ENCODE measurements around the gene DPYSL4.
"Not testable (repeated sequence)": the region's sequence is repeated elsewhere in the genome, so short reads cannot be mapped to it uniquely, and the experiment has no call there.

Gene DPYSL4

DNA sequence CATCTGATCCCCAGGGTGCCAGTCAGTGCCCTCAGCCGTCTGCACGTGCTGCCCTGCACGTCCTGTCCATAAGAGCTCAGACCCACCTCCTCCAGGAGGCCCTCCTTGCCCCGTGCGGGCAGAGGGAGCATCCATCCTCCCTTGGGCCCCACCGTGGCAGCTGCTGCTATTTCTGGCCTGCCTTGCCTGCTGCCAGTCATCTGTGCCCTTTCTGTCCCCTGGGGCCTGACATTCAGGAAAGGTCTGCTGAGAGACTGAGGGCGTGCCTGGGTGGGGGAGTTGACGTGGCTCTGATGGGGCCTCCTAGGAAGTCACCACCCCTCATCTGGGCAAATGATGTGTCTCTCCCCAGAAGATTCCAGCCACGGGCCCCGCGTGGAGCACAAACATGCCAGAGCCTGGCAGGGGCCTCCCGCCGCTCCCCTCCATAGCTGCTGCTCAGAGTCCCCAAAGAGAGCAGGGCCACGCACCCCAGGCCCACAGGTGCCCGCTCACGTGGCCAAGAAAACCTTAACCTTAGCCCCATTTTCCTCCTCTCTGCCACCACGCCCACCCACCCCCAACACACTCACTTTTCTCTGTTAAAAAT is 21.8 kb downstream of the DPYSL4 start:
- H3K36me3 ChIP-seq (ENCODE audit: insufficient read depth, low read length): no peaks in the 10 kb centered on the region
- H3K27ac ChIP-seq (ENCODE audit: low read depth, low read length): no peak overlapping the region
- H3K9ac ChIP-seq (ENCODE audit: low read length): no peak overlapping the region
- H3K4me3 ChIP-seq (ENCODE audit: low read depth in 1 of 2, low read length in 2 of 2): no peak overlapping the region
- no peaks in the 10 kb centered on the region for H3K4me1 ChIP-seq (ENCODE audit: insufficient read depth, low read length)
- no peaks in the 10 kb centered on the region for H3K27me3 ChIP-seq (ENCODE audit: control insufficient read depth in 1 of 2, insufficient read depth in 2 of 2, low read length in 2 of 2)
- no peaks in the 10 kb centered on the region for H3K9me3 ChIP-seq (ENCODE audit: low read length)

DNA sequence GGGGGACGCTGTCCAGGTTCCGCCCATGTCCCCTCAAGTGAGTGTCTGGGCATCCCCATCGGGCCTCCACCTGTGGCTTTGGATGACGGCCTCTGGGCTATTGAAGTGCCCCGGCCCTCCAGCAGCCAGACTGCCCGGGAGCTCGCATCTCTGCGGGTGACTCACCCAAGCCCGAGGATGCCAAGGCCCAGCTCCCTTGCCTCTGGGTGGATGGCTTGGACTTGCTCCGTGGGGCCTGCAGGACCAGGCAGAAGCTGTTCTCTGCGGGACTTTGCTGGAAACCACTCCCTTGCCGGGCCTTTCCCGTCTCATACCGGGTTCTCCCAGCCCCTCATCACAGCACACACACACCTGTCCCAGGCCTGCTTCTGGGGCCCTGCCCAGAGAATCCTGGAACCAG is 22.4 kb downstream of the DPYSL4 start:
- Histone ChIP-seq H3K9ac (ENCODE audit: low read length) (no peak overlapping the region), H3K4me1 (ENCODE audit: insufficient read depth, low read length) (no peaks in the 10 kb centered on the region), H3K36me3 (ENCODE audit: insufficient read depth, low read length) (no peaks in the 10 kb centered on the region), H3K27me3 (ENCODE audit: control insufficient read depth in 1 of 2, insufficient read depth in 2 of 2, low read length in 2 of 2) (no peaks in the 10 kb centered on the region), H3K4me3 (ENCODE audit: low read depth in 1 of 2, low read length in 2 of 2) (no peak overlapping the region), H3K9me3 (ENCODE audit: low read length) (no peaks in the 10 kb centered on the region), H3K27ac (ENCODE audit: low read depth, low read length) (no peak overlapping the region)

- no peak overlapping the region for H3K4me3 ChIP-seq (ENCODE audit: low read depth in 1 of 2, low read length in 2 of 2)
- no peak overlapping the region for H3K27ac ChIP-seq (ENCODE audit: low read depth, low read length)
- no peaks in the 10 kb centered on the region for H3K27me3 ChIP-seq (ENCODE audit: control insufficient read depth in 1 of 2, insufficient read depth in 2 of 2, low read length in 2 of 2)
- no peaks in the 10 kb centered on the region for H3K9me3 ChIP-seq (ENCODE audit: low read length)
- H3K4me1 ChIP-seq (ENCODE audit: insufficient read depth, low read length): no peaks in the 10 kb centered on the region
- H3K36me3 ChIP-seq (ENCODE audit: insufficient read depth, low read length): no peaks in the 10 kb centered on the region
- no peak overlapping the region for H3K9ac ChIP-seq (ENCODE audit: low read length)
Measured at GRCh38 chr10:132209978-132210530, 23.3 kb downstream of the DPYSL4 start.

DNA sequence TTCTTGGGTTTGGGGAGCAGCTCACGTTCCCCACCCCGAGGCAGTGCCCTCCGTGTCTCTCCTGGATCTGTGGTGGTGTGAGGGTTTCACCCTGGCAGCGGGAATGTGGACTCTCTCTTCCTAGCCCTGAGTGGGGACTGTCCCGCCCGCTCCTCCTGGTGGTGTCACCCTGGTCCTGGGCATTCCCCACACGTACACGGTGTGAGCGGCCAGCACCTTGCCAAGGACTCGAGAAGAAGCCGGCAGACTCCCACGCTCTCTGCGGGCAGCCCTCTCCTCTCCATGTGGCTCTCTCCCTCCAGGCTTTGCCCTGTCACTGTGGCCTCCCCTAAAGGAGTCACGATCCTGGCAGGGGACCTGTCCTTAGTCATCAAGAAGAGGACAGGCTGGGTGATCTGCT is 24.0 kb downstream of the DPYSL4 start:
- Histone ChIP-seq H3K27ac (ENCODE audit: low read depth, low read length) (no peak overlapping the region), H3K4me3 (ENCODE audit: low read depth in 1 of 2, low read length in 2 of 2) (no peak overlapping the region), H3K27me3 (ENCODE audit: control insufficient read depth in 1 of 2, insufficient read depth in 2 of 2, low read length in 2 of 2) (no peaks in the 10 kb centered on the region), H3K36me3 (ENCODE audit: insufficient read depth, low read length) (no peaks in the 10 kb centered on the region), H3K9ac (ENCODE audit: low read length) (no peak overlapping the region), H3K9me3 (ENCODE audit: low read length) (no peaks in the 10 kb centered on the region), H3K4me1 (ENCODE audit: insufficient read depth, low read length) (no peaks in the 10 kb centered on the region)

DNA sequence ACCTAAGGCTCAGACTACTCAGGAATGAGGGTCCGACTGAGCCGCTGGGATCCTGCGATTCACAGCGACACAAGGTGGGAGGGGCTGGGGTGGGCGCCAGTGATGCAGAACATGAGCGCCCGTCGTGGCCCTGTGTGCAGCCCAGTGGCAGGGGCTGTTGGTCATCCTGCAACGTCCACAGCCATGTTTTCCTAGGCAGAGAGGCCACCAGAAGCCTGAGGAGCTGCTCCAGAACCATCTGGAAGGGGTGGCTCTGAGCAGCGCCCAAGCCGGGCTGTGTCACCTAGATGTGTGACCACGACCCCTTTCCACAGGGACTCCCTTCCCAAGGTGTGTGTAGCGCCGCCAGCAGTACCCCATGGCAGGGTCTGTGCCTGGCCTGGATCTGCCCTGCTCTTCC is 24.5 kb downstream of the DPYSL4 start:
- H3K4me3 ChIP-seq (ENCODE audit: low read depth in 1 of 2, low read length in 2 of 2): no peak overlapping the region
- H3K36me3 ChIP-seq (ENCODE audit: insufficient read depth, low read length): no peaks in the 10 kb centered on the region
- H3K9ac ChIP-seq (ENCODE audit: low read length): no peak overlapping the region
- no peaks in the 10 kb centered on the region for H3K4me1 ChIP-seq (ENCODE audit: insufficient read depth, low read length)
- no peaks in the 10 kb centered on the region for H3K27me3 ChIP-seq (ENCODE audit: control insufficient read depth in 1 of 2, insufficient read depth in 2 of 2, low read length in 2 of 2)
- H3K27ac ChIP-seq (ENCODE audit: low read depth, low read length): no peak overlapping the region
- H3K9me3 ChIP-seq (ENCODE audit: low read length): no peaks in the 10 kb centered on the region

DNA sequence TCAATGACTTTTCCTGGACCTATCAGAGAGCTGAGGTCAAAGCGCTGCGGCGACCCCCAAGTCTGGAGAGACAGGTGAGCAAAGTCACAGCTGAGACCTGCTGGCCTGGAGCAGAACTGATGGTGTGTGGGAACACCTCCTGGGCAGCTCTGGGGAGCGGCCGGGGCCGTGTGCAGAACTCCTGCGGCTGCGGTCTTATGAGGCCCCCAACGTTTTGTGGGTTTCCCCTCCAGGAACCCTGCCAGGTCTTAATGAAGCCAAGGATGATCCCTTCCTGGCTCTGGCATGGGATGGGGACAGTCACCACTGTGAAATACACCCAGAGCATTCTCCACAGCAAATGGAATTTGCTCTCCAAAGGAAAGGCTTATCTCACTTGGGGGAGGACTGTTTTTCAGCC is 26.1 kb downstream of the DPYSL4 start:
- Histone ChIP-seq H3K27ac (ENCODE audit: low read depth, low read length) (no peak overlapping the region), H3K36me3 (ENCODE audit: insufficient read depth, low read length) (no peaks in the 10 kb centered on the region), H3K4me1 (ENCODE audit: insufficient read depth, low read length) (no peaks in the 10 kb centered on the region), H3K9ac (ENCODE audit: low read length) (no peak overlapping the region), H3K9me3 (ENCODE audit: low read length) (no peaks in the 10 kb centered on the region), H3K4me3 (ENCODE audit: low read depth in 1 of 2, low read length in 2 of 2) (no peak overlapping the region), H3K27me3 (ENCODE audit: control insufficient read depth in 1 of 2, insufficient read depth in 2 of 2, low read length in 2 of 2) (no peaks in the 10 kb centered on the region)

GRCh38 chr10:132213917-132214316 is 27.2 kb downstream of the DPYSL4 start:
- Histone ChIP-seq H3K27ac (ENCODE audit: low read depth, low read length) (no peak overlapping the region), H3K9ac (ENCODE audit: low read length) (no peak overlapping the region), H3K9me3 (ENCODE audit: low read length) (no peaks in the 10 kb centered on the region), H3K27me3 (ENCODE audit: control insufficient read depth in 1 of 2, insufficient read depth in 2 of 2, low read length in 2 of 2) (no peaks in the 10 kb centered on the region), H3K4me1 (ENCODE audit: insufficient read depth, low read length) (no peaks in the 10 kb centered on the region), H3K4me3 (ENCODE audit: low read depth in 1 of 2, low read length in 2 of 2) (no peak overlapping the region), H3K36me3 (ENCODE audit: insufficient read depth, low read length) (no peaks in the 10 kb centered on the region)

- H3K4me1 ChIP-seq (ENCODE audit: insufficient read depth, low read length); H3K36me3 ChIP-seq (ENCODE audit: insufficient read depth, low read length); H3K27me3 ChIP-seq (ENCODE audit: control insufficient read depth in 1 of 2, insufficient read depth in 2 of 2, low read length in 2 of 2); H3K9ac ChIP-seq (ENCODE audit: low read length); H3K27ac ChIP-seq (ENCODE audit: low read depth, low read length); H3K9me3 ChIP-seq (ENCODE audit: low read length); H3K4me3 ChIP-seq (ENCODE audit: low read depth in 1 of 2, low read length in 2 of 2): not testable (repeated sequence)
Measured at GRCh38 chr10:132216441-132216840, 29.7 kb downstream of the DPYSL4 start.

DNA sequence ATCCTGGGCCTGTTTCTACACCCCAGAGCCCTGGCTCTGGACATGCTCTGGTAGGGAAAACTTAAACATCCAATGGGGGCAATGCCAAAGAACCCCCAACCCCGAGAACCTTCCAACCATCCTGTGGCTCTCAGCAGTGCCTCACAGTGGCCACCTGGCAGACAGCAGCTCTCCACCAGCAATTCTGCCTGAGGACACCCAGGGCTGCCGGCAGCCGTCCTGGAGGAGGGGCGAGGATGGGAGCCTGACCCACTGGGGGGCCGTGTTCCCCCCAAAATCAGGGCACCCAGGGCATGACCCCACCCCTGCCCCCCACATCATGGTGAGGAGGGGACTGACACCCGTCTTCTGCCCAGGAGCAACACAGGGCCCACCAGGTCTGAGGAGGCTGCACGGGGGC is 32.7 kb downstream of the DPYSL4 start:
- H3K36me3 ChIP-seq (ENCODE audit: insufficient read depth, low read length): no peaks in the 10 kb centered on the region
- peaks cover 6% of the 10 kb centered on the region for H3K4me1 ChIP-seq (ENCODE audit: insufficient read depth, low read length)
- no peak overlapping the region for H3K4me3 ChIP-seq (ENCODE audit: low read depth in 1 of 2, low read length in 2 of 2)
- H3K9me3 ChIP-seq (ENCODE audit: low read length): no peaks in the 10 kb centered on the region
- no peaks in the 10 kb centered on the region for H3K27me3 ChIP-seq (ENCODE audit: control insufficient read depth in 1 of 2, insufficient read depth in 2 of 2, low read length in 2 of 2)
- H3K9ac ChIP-seq (ENCODE audit: low read length): no peak overlapping the region
- H3K27ac ChIP-seq (ENCODE audit: low read depth, low read length): no peak overlapping the region

DNA sequence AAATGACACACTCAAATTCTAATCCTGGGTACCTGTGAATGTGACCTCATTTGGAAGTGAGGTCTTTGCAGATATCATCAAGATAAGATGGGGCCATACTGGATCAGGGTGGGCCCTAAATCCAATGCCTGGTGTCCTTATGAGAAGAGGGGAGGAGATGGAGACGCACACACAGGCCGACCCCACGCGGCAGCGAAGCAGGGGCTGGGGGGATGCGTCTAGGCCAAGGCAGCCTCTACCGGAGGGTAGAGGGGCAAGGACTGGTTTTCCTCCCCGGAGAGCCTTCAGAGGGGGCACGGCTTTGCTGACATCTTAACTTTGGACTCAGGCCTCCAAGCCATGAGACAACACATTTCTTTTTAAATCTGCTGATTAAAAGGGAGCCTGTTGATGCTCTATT is 33.3 kb downstream of the DPYSL4 start:
- H3K9ac ChIP-seq (ENCODE audit: low read length): no peak overlapping the region
- H3K4me3 ChIP-seq (ENCODE audit: low read depth in 1 of 2, low read length in 2 of 2): no peak overlapping the region
- no peaks in the 10 kb centered on the region for H3K9me3 ChIP-seq (ENCODE audit: low read length)
- H3K27ac ChIP-seq (ENCODE audit: low read depth, low read length): no peak overlapping the region
- no peaks in the 10 kb centered on the region for H3K27me3 ChIP-seq (ENCODE audit: control insufficient read depth in 1 of 2, insufficient read depth in 2 of 2, low read length in 2 of 2)
- peaks cover 6% of the 10 kb centered on the region for H3K4me1 ChIP-seq (ENCODE audit: insufficient read depth, low read length)
- H3K36me3 ChIP-seq (ENCODE audit: insufficient read depth, low read length): no peaks in the 10 kb centered on the region

DNA sequence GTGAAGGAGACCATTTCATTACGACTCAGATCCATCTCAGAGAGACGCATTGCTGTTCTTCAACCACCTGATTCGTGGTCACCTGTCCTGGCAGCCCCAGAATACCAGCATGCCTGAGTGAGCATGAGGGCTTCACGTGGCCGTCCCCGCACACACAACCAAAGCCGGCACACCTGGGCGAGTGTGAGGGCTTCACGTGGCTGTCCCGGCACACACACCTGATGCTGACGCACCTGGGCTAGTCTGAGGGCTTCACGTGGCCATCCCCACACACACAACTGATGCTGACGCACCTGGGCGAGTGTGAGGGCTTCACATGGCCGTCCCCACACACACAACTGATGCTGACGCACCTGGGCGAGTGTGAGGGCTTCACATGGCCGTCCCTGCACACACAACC is 34.2 kb downstream of the DPYSL4 start:
- not testable (repeated sequence) for H3K36me3 ChIP-seq (ENCODE audit: insufficient read depth, low read length); H3K9me3 ChIP-seq (ENCODE audit: low read length); H3K27me3 ChIP-seq (ENCODE audit: control insufficient read depth in 1 of 2, insufficient read depth in 2 of 2, low read length in 2 of 2); H3K9ac ChIP-seq (ENCODE audit: low read length); H3K27ac ChIP-seq (ENCODE audit: low read depth, low read length); H3K4me1 ChIP-seq (ENCODE audit: insufficient read depth, low read length); H3K4me3 ChIP-seq (ENCODE audit: low read depth in 1 of 2, low read length in 2 of 2)

DNA sequence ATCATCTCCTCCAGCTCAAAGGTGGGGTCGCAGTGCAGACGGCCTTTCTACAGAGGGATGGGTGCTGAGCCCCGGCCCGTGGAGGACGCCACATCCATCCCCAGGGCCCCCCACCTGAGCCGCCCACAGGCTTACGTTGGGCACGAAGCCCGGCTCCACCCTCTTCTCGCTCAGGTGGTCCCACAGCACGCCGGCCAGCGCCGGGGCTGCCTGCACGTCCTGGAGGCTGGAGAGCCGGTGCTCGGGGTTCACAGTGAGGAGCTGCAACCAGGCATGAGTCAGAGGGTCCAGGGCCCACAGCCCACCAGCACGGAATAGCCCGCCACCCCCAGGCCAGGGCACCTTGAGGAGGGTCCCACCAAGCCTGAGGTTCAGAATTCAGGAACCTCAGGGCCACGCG is 36.0 kb downstream of the DPYSL4 start:
- H3K4me1 ChIP-seq (ENCODE audit: insufficient read depth, low read length): peaks cover 6% of the 10 kb centered on the region
- no peaks in the 10 kb centered on the region for H3K36me3 ChIP-seq (ENCODE audit: insufficient read depth, low read length)
- no peaks in the 10 kb centered on the region for H3K9me3 ChIP-seq (ENCODE audit: low read length)
- H3K27ac ChIP-seq (ENCODE audit: low read depth, low read length): no peak overlapping the region
- H3K9ac ChIP-seq (ENCODE audit: low read length): no peak overlapping the region
- H3K27me3 ChIP-seq (ENCODE audit: control insufficient read depth in 1 of 2, insufficient read depth in 2 of 2, low read length in 2 of 2): no peaks in the 10 kb centered on the region
- H3K4me3 ChIP-seq (ENCODE audit: low read depth in 1 of 2, low read length in 2 of 2): no peak overlapping the region

All from muscle layer of colon (tissue), 2 donors.